HEK293 (cell line): ENCODE data around the gene ME3.

Source experiments
- SETDB1 ChIP-seq: IDR thresholded peaks from one replicate; pipeline ENCODE4 v1.6.1; 2017; ENCODE audit warnings: mild to moderate bottlenecking, low read length, moderate library complexity, mixed read lengths; ENCODE audit not compliant: insufficient read length
- ZNF514 ChIP-seq: fragments of 450-650 bp; formaldehyde crosslinking; IDR thresholded peaks from 2 replicates; pipeline ENCODE4 v1.5.1; 2016; ENCODE audit warnings: missing biosample characterization, missing genetic modification characterization
- ZSCAN30 ChIP-seq: fragments of 450-650 bp; IDR thresholded peaks from 2 replicates; pipeline ENCODE4 v1.5.1; 2018; ENCODE audit warnings: missing biosample characterization, mild to moderate bottlenecking, missing genetic modification characterization, moderate library complexity
- TF ChIP-seq, protein P1 (sequence below): fragments of 450-650 bp; formaldehyde crosslinking; IDR thresholded peaks from 2 replicates; pipeline ENCODE4 v1.5.1; 2016; ENCODE audit warnings: missing biosample characterization, missing genetic modification characterization
- TF ChIP-seq, protein P2 (sequence below): fragments of 450-650 bp; formaldehyde crosslinking; IDR thresholded peaks from 2 replicates; pipeline ENCODE4 v1.5.0; 2017; ENCODE audit warnings: missing biosample characterization, missing genetic modification characterization, borderline replicate concordance

DNA sequence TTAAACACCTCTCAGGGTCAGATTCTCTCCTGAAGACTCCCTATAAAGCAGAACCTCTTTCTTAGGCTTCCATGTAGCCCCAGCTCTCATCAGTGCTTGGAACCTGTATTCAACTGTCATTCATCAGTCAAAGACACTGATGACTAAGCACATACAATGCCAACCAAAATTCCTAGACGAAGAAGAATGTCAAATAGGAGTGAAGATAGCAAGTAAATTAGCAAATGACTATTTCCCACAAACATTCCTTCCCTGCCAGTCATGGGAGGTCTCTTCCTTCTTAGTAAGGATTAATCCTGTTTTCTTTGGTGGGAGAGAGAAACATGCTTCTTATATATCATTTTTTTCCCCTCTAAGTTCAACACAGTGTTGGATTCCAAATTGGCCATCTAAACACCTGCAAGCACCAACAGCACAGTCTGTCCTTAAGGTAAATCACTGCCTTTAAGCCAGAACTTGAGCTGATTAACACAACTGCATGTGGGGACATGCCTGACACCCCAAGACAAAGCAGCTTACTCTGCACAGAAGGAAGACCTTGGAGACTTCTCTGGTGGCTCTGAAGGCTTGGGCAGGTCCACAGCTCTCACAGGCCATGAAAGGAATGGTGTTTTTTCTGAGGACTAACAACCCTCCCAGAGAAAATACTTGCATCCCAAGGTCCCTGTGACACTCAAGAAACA is 47.5 kb upstream of the ME3 start:
- TF ChIP-seq, protein P1, sequence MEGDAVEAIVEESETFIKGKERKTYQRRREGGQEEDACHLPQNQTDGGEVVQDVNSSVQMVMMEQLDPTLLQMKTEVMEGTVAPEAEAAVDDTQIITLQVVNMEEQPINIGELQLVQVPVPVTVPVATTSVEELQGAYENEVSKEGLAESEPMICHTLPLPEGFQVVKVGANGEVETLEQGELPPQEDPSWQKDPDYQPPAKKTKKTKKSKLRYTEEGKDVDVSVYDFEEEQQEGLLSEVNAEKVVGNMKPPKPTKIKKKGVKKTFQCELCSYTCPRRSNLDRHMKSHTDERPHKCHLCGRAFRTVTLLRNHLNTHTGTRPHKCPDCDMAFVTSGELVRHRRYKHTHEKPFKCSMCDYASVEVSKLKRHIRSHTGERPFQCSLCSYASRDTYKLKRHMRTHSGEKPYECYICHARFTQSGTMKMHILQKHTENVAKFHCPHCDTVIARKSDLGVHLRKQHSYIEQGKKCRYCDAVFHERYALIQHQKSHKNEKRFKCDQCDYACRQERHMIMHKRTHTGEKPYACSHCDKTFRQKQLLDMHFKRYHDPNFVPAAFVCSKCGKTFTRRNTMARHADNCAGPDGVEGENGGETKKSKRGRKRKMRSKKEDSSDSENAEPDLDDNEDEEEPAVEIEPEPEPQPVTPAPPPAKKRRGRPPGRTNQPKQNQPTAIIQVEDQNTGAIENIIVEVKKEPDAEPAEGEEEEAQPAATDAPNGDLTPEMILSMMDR, result no peak
- TF ChIP-seq ZSCAN30 (tag by site-specific recombination) (no peak), SETDB1 (no peak), ZNF514 (tag by site-specific recombination) (no peak)
- TF ChIP-seq, protein P2, sequence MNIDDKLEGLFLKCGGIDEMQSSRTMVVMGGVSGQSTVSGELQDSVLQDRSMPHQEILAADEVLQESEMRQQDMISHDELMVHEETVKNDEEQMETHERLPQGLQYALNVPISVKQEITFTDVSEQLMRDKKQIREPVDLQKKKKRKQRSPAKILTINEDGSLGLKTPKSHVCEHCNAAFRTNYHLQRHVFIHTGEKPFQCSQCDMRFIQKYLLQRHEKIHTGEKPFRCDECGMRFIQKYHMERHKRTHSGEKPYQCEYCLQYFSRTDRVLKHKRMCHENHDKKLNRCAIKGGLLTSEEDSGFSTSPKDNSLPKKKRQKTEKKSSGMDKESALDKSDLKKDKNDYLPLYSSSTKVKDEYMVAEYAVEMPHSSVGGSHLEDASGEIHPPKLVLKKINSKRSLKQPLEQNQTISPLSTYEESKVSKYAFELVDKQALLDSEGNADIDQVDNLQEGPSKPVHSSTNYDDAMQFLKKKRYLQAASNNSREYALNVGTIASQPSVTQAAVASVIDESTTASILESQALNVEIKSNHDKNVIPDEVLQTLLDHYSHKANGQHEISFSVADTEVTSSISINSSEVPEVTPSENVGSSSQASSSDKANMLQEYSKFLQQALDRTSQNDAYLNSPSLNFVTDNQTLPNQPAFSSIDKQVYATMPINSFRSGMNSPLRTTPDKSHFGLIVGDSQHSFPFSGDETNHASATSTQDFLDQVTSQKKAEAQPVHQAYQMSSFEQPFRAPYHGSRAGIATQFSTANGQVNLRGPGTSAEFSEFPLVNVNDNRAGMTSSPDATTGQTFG (tag by site-specific recombination), result no peak
